ENCODE data around the gene SMG7. TPM values are rescaled to one million over a fixed set of nuclear protein-coding genes. Genes with fewer than 3 reads are reported as not detected.

Gene SMG7
- total RNA-seq, 4 donors from 2014 or later, result 30.3 to 59.9 (median 38.4) TPM

- no peak for TF ChIP-seq CTCF (IDR thresholded peaks at IDR 0.05)
- DNase-seq (ENCODE audit: low spot score), result no peak
- ATAC-seq (ENCODE audit: low FRiP score), result no peak
Measured at GRCh38 chr1:183546427-183546826, 74.1 kb downstream of the SMG7 start.

- no peak for TF ChIP-seq CTCF (IDR thresholded peaks at IDR 0.05)
- DNase-seq (ENCODE audit: low spot score) (no peak), ATAC-seq (ENCODE audit: low FRiP score) (no peak)
Measured at GRCh38 chr1:183548116-183548515, 75.8 kb downstream of the SMG7 start.

GRCh38 chr1:183550915-183551314, 78.6 kb downstream of the SMG7 start:
- no peak for TF ChIP-seq CTCF (IDR thresholded peaks at IDR 0.05)
- ATAC-seq (ENCODE audit: low FRiP score), result no peak
- DNase-seq (ENCODE audit: low spot score), result no peak

- TF ChIP-seq CTCF (IDR thresholded peaks at IDR 0.05), result no peak
- ATAC-seq (ENCODE audit: low FRiP score) (no peak), DNase-seq (ENCODE audit: low spot score) (no peak)
Measured at GRCh38 chr1:183551924-183552323, 79.6 kb downstream of the SMG7 start.

- TF ChIP-seq CTCF (IDR thresholded peaks at IDR 0.05), result no peak
- ATAC-seq (ENCODE audit: low FRiP score), result no peak
- DNase-seq (ENCODE audit: low spot score), result no peak
Measured at GRCh38 chr1:183552441-183552840, 80.1 kb downstream of the SMG7 start.

- DNase-seq (ENCODE audit: low spot score) (no peak), ATAC-seq (ENCODE audit: low FRiP score) (no peak)
- no peak for TF ChIP-seq CTCF (IDR thresholded peaks at IDR 0.05)
Measured at GRCh38 chr1:183552891-183553290, 80.6 kb downstream of the SMG7 start.

GRCh38 chr1:183553331-183553730, 81.0 kb downstream of the SMG7 start:
- no peak for ATAC-seq (ENCODE audit: low FRiP score)
- DNase-seq (ENCODE audit: low spot score), result no peak
- TF ChIP-seq CTCF (IDR thresholded peaks at IDR 0.05), result no peak
